Neural progenitor cell (in vitro differentiated cells): ENCODE data around the gene ZNF595.
"Not testable (repeated sequence)": the region's sequence is repeated elsewhere in the genome, so short reads cannot be mapped to it uniquely, and the experiment has no call there.

Source experiments
- EZH2 ChIP-seq: fragments of 200-600 bp; sonication (generic); IDR thresholded peaks from 2 replicates; pipeline ENCODE4 v1.6.1; 2017; ENCODE audit warnings: antibody characterized with exemption, mild to moderate bottlenecking, moderate library complexity
- EZH2phosphoT487 ChIP-seq: fragments of 200-600 bp; sonication (generic); IDR thresholded peaks from 2 replicates; pipeline ENCODE4 v1.6.1; 2017; ENCODE audit warnings: antibody characterized with exemption
- TF ChIP-seq, protein P1 (sequence below): fragments of 200-600 bp; sonication (generic); IDR thresholded peaks from 2 replicates; pipeline ENCODE4 v1.5.1; 2017; ENCODE audit warnings: antibody characterized with exemption, mild to moderate bottlenecking

DNA sequence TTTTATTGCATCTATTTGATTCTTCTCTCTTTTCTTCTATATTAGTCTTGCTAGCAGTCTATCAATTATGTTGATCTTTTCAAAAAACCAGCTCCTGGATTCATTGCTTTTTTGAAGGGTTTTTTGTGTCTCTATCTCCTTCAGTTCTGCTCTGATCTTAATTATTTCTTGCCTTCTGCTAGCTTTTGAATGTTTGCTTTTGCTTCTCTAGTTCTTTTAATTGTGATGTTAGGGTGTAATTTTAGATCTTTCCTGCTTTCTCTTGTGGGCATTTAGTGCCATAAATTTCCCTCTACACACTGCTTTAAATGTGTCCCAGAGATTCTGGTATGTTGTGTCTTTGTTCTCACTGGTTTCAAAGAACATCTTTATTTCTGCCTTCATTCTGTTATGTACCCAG lies 14.9 kb upstream of the ZNF595 start:
- TF ChIP-seq EZH2, EZH2phosphoT487: not testable (repeated sequence)
- TF ChIP-seq, protein P1, sequence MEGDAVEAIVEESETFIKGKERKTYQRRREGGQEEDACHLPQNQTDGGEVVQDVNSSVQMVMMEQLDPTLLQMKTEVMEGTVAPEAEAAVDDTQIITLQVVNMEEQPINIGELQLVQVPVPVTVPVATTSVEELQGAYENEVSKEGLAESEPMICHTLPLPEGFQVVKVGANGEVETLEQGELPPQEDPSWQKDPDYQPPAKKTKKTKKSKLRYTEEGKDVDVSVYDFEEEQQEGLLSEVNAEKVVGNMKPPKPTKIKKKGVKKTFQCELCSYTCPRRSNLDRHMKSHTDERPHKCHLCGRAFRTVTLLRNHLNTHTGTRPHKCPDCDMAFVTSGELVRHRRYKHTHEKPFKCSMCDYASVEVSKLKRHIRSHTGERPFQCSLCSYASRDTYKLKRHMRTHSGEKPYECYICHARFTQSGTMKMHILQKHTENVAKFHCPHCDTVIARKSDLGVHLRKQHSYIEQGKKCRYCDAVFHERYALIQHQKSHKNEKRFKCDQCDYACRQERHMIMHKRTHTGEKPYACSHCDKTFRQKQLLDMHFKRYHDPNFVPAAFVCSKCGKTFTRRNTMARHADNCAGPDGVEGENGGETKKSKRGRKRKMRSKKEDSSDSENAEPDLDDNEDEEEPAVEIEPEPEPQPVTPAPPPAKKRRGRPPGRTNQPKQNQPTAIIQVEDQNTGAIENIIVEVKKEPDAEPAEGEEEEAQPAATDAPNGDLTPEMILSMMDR, result not testable (repeated sequence)
